Lower leg skin (tissue), 4 donors: ENCODE data around the gene RTN1. TPM values are rescaled to one million over a fixed set of nuclear protein-coding genes. Genes with fewer than 3 reads are reported as not detected.
A peak's percentile ranks its signal among the peaks of the same experiment; 100 is the strongest.

Experiments
- DNase-seq, 2 donors: peaks; one replicate each; pipeline ENCODE4 v3.0.0-alpha.2; 2019; ENCODE audit warnings: low spot score in 2 of 2
- H3K4me3 ChIP-seq: fragments of 200-600 bp; sonication (generic); 2 replicates; pipeline ENCODE4 v1.5.1; 2017; ENCODE audit warnings: mild to moderate bottlenecking, low read depth; ENCODE audit not compliant: poor library complexity, severe bottlenecking
- CTCF ChIP-seq, 3 donors: fragments of 450-650 bp; IDR thresholded peaks; one replicate each; pipeline ENCODE4 v1.5.1; 2016; ENCODE audit warnings: antibody characterized with exemption in 3 of 3, mild to moderate bottlenecking in 3 of 3, moderate library complexity in 2 of 3
- POLR2A ChIP-seq, 2 donors: fragments of 450-650 bp; IDR thresholded peaks; one replicate each; pipeline ENCODE4 v1.6.1; 2016 to 2017; ENCODE audit warnings: antibody characterized with exemption in 2 of 2, mild to moderate bottlenecking in 1 of 2, moderate library complexity in 1 of 2
- WGBS, 2 donors: methylation state at CpG; one replicate each; pipeline ENCODE4 v1.1.5; 2018; 5-methylcytosine and 5-hydroxymethylcytosine counted together
- intact Hi-C: fragments of 100-400 bp; cut with DNase I; formaldehyde crosslinking; loops from one replicate; pipeline ENCODE4 v1.15.0; 2023; ENCODE audit warnings: low total_unique reads
- total RNA-seq, 4 donors: library from RNA; depleted of rRNA; stranded (reverse); fragments of >200 nt; gene quantifications; one replicate each; pipeline ENCODE4 v1.1.0, GENCODE V29; 2016

Gene RTN1
- total RNA-seq, 4 donors from 2014 or later = 5.1 to 8.1 (median 5.8) TPM

- no peak overlapping the region for H3K4me3 ChIP-seq
- TF ChIP-seq POLR2A (IDR thresholded peaks at IDR 0.05) (no peak), CTCF (IDR thresholded peaks at IDR 0.05) (no peak)
- WGBS, 2 donors = 40% methylated on average over 7 of the region's 7 CpGs
- no peak for DNase-seq
- intact Hi-C loops = no loop called here
These were observed 162.6 kb downstream of the RTN1 start for GRCh38 chr14:59707778-59708561.

DNA sequence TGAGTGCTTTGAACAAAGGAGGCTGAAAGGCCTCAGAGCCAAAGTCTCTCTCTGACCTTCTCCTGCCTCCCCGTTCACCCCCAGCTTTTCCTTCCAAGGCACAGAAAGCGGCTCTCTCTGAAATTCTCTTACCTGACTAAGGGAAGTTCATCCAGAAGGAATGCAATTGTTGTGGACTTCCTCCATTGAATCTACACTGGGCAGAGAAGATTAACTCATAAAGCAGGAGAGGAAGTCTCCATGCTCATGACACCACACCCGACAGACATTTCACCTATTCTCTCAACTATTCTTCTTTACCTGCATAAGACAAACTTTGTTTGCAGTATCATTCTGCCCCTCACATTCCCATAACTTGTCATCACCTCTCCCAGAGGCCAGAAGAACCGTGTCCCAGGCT is 164.7 kb downstream of the RTN1 start:
- H3K4me3 ChIP-seq = no peak overlapping the region
- TF ChIP-seq POLR2A (IDR thresholded peaks at IDR 0.05) (no peak), CTCF (IDR thresholded peaks at IDR 0.05) (no peak)
- WGBS, 2 donors = 74 to 89% methylated on average over 4 of the region's 4 CpGs
- intact Hi-C loops = no loop called here
- DNase-seq = no peak

DNA sequence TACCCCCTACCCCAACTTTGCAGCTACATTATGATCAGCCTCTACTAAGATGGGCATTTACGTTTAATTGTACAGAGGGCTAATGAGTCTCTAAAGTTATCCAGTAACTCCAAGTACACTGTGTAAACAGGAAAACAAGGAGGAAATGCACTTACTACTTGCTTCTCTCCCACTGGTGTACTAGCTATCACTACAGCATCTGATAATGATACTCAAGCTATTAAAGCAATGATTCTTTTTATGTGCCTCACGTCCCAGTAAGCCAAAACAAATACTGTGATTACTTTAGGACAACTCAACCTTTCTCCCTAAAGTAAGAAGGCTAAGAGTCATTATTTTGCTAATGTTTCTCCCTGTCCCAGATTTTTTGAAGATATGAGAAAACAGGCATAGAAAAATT is 165.3 kb downstream of the RTN1 start:
- WGBS, 2 donors = 53 to 65% methylated on average over 2 of the region's 2 CpGs
- H3K4me3 ChIP-seq = no peak overlapping the region
- no peak for DNase-seq
- intact Hi-C loops = no loop called here
- TF ChIP-seq CTCF (IDR thresholded peaks at IDR 0.05) (no peak), POLR2A (IDR thresholded peaks at IDR 0.05) (no peak)

GRCh38 chr14:59704054-59704645 is 166.4 kb downstream of the RTN1 start:
- intact Hi-C loops = no loop called here
- DNase-seq = peak in 1 of 2 donors; percentile 37
- no peak overlapping the region for H3K4me3 ChIP-seq
- 63 to 82% methylated on average over 5 of the region's 5 CpGs for WGBS, 2 donors
- TF ChIP-seq CTCF (IDR thresholded peaks at IDR 0.05) (no peak), POLR2A (IDR thresholded peaks at IDR 0.05) (no peak)

DNA sequence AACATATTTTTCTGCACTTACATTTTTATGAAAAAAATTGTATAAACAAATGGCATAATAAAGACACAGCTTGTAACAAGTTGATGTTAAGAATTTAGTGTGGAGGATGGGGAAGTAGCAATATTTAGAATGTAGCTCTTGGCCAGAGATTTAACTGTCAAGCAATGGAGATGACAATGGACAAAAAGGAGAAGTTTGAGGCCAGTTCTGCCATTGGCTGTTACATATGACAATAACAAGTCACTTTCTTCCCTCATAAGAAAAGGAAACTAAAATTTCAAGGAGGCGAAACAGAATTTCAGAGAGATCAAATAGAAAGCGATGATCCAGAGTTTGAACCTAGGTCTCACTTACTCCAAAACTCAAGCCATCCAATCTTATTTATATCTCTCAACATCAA is 171.1 kb downstream of the RTN1 start:
- intact Hi-C loops = no loop called here
- no peak overlapping the region for H3K4me3 ChIP-seq
- 92 to 93% methylated on average over 2 of the region's 2 CpGs for WGBS, 2 donors
- DNase-seq = peak in 1 of 2 donors; percentile 21
- no peak for TF ChIP-seq POLR2A (IDR thresholded peaks at IDR 0.05)
- no peak for TF ChIP-seq CTCF (IDR thresholded peaks at IDR 0.05)
